ENCODE measurements around the gene GRHL1. TPM values are rescaled to one million over a fixed set of nuclear protein-coding genes. Genes with fewer than 3 reads are reported as not detected.

The GRHL1 gene
- total and polyA plus RNA-seq, 2 of the 8 experiments (the other 6 are each of a cell fraction or from before 2014, with no cell fraction given): 1.3 to 3.6 TPM

- no peak overlapping the region for H3K14ac ChIP-seq (ENCODE audit: insufficient read length)
- H2BK5ac ChIP-seq (ENCODE audit: low read depth, low read length): no peak overlapping the region
- no peak for FAIRE-seq
- H3K27me3 ChIP-seq (replicated peaks in 1 of 4; ENCODE audit: control insufficient read depth in 3 of 4, extremely low read depth in 1 of 4, insufficient read depth in 3 of 4, low read length in 3 of 4): no peaks in the 10 kb centered on the region
- no peak overlapping the region for H2BK20ac ChIP-seq (ENCODE audit: low read length)
- H2AK5ac ChIP-seq (ENCODE audit: low read depth, low read length): no peak overlapping the region
- H3K18ac ChIP-seq (ENCODE audit: extremely low read depth, low read length): no peak overlapping the region
- no peaks in the 10 kb centered on the region for H3K23me2 ChIP-seq (ENCODE audit: low read depth, low read length)
- no peaks in the 10 kb centered on the region for H3K36me3 ChIP-seq (ENCODE audit: control insufficient read depth in 2 of 4, insufficient read depth in 4 of 4, low read length in 3 of 4)
- H3K79me2 ChIP-seq (ENCODE audit: control insufficient read depth in 1 of 2, insufficient read depth in 2 of 2, low read length in 2 of 2): no peaks in the 10 kb centered on the region
- TF ChIP-seq RAD21 (IDR thresholded peaks at IDR 0.05 in 1 of 2, conservative IDR thresholded peaks at IDR 0.05 in 1 of 2; ENCODE audit: low read depth in 2 of 2, low read length in 2 of 2): no peak
- TF ChIP-seq KDM1A (IDR thresholded peaks at IDR 0.05; ENCODE audit: borderline replicate concordance, low read length): no peak
- TF ChIP-seq CREB1 (IDR thresholded peaks at IDR 0.05): no peak
- no peak for TF ChIP-seq SIRT6 (IDR thresholded peaks at IDR 0.05; ENCODE audit: low read length)
- TF ChIP-seq SUZ12 (IDR thresholded peaks at IDR 0.05; ENCODE audit: low read length): no peak
- no peak for TF ChIP-seq YY1 (IDR thresholded peaks at IDR 0.05; ENCODE audit: low read depth, low read length)
- no peak for TF ChIP-seq SP4 (IDR thresholded peaks at IDR 0.05; ENCODE audit: low read length)
- TF ChIP-seq EGR1 (IDR thresholded peaks at IDR 0.05; ENCODE audit: borderline replicate concordance, low read depth, low read length): no peak
- POLR2A ChIA-PET (ENCODE audit: partially characterized antibody): interaction anchor here (0.6 to 1.4 kb wide), 2 partner anchors 38 to 63 kb away, joined by 3 to 6 read pairs; partner anchors contain the start of gene KLF11
- no peak overlapping the region for H3K56ac ChIP-seq (replicated peaks; ENCODE audit: insufficient read length, low read depth, low read length)
- H3K79me1 ChIP-seq (ENCODE audit: low read depth, low read length): no peaks in the 10 kb centered on the region
- H2BK12ac ChIP-seq (ENCODE audit: low read depth, low read length): no peak overlapping the region; the same call in 1 of the 2 replicates
- no peak overlapping the region for H3K27ac ChIP-seq (ENCODE audit: low read depth, low read length)
- H2BK15ac ChIP-seq (ENCODE audit: low read length): no peak overlapping the region
- H3K4me2 ChIP-seq (ENCODE audit: insufficient read depth in 1 of 2, low read depth in 2 of 2, low read length in 2 of 2): no peak overlapping the region
- H3K4me1 ChIP-seq (replicated peaks in 1 of 4; ENCODE audit: control insufficient read depth in 3 of 4, insufficient read depth in 4 of 4, low read length in 3 of 4): peaks cover 0 to 4% (median under 1%) of the 10 kb centered on the region in 4 experiments; a peak in 1 of 7 replicates
- H4K20me1 ChIP-seq (replicated peaks in 1 of 2; ENCODE audit: control insufficient read depth in 1 of 2, insufficient read depth in 2 of 2, low read length in 2 of 2): no peaks in the 10 kb centered on the region
- WGBS, 2 experiments (ENCODE audit: extremely low coverage in 1 of 2, insufficient coverage in 1 of 2, insufficient read length in 1 of 2, insufficient replicate concordance in 2 of 2, low coverage in 1 of 2, low lambda C conversion rate in 2 of 2, missing lambda C conversion rate in 1 of 2): 67% methylated on average over 3 of the region's 3 CpGs; no CpG with 5 or more reads in 1 of the 2 experiments
- no peak overlapping the region for H3K4ac ChIP-seq (replicated peaks; ENCODE audit: insufficient read length, low read depth, low read length)
- H4K5ac ChIP-seq (ENCODE audit: insufficient read length, low read depth, low read length): no peak overlapping the region
- no peak overlapping the region for H4K8ac ChIP-seq (ENCODE audit: extremely low read depth, insufficient read depth, low read length)
- no peak overlapping the region for H2AFZ ChIP-seq (ENCODE audit: low read length)
- no peak overlapping the region for H2BK120ac ChIP-seq (replicated peaks; ENCODE audit: low read depth, low read length)
- 0 out of 4 replicates have a peak, but pooled peaks cover 0 to 2% of the 10 kb centered on the region in 2 experiments for H3K9me3 ChIP-seq (ENCODE audit: insufficient read depth in 2 of 2, low read depth in 1 of 2, low read length in 1 of 2)
- CTCF ChIA-PET (ENCODE audit: partially characterized antibody): interaction anchor here (2.1 to 4.5 kb wide), 3 partner anchors 11 to 24 kb away, joined by 6 to 23 read pairs (median 14); no protein-coding TSS in a partner anchor
- H4K91ac ChIP-seq (replicated peaks; ENCODE audit: insufficient read length, low read length): no peak overlapping the region
- no peak overlapping the region for H3K23ac ChIP-seq (ENCODE audit: insufficient read length)
- no peak overlapping the region for H3K9ac ChIP-seq (replicated peaks in 1 of 4; ENCODE audit: extremely low read depth in 1 of 4, low read depth in 3 of 4, low read length in 3 of 4)
- no peak for DNase-seq (ENCODE audit: low read depth in 1 of 2, low spot score in 2 of 2)
- H3K4me3 ChIP-seq (ENCODE audit: extremely low read depth in 1 of 4, insufficient read depth in 2 of 4, low read depth in 3 of 4, low read length in 4 of 4): no peak overlapping the region
Measured at GRCh38 chr2:10004836-10005235, 53.3 kb downstream of the GRHL1 start.

All from H1 (cell line).